GM23338 (cell line): ENCODE results near the gene SUOX. TPM values are rescaled to one million over a fixed set of nuclear protein-coding genes. Genes with fewer than 3 reads are reported as not detected.

Experiments
- ATAC-seq: fragments of 200-7000 bp; cut with Tn5 transposase; 3 replicates; pipeline ENCODE4 v1.9.1; 2020
- DNase-seq: peaks from one replicate; pipeline ENCODE4 v3.0.0-alpha.2; 2015; ENCODE audit warnings: low spot score
- H2AFZ ChIP-seq: fragments of 200-600 bp; sonication (generic); 2 replicates; pipeline ENCODE4 v1.8.0; 2016; ENCODE audit warnings: antibody characterized with exemption, mild to moderate bottlenecking, moderate library complexity
- H3F3A ChIP-seq: fragments of 200-600 bp; sonication (generic); replicated peaks from 2 replicates; pipeline ENCODE4 v1.8.0; 2017; ENCODE audit warnings: antibody characterized with exemption, mixed run types, low read depth
- H3K27ac ChIP-seq: fragments of 200-600 bp; sonication (generic); 2 replicates; pipeline ENCODE4 v1.6.1; 2016; ENCODE audit warnings: low read depth
- H3K27me3 ChIP-seq: fragments of 200-600 bp; sonication (generic); 2 replicates; pipeline ENCODE4 v1.8.0; 2016; ENCODE audit warnings: mild to moderate bottlenecking, mixed run types, moderate library complexity; ENCODE audit not compliant: insufficient read depth
- H3K36me3 ChIP-seq: fragments of 200-600 bp; sonication (generic); 2 replicates; pipeline ENCODE4 v1.8.0; 2016; ENCODE audit warnings: mild to moderate bottlenecking; ENCODE audit not compliant: insufficient read depth
- H3K4me1 ChIP-seq: fragments of 200-600 bp; sonication (generic); 2 replicates; pipeline ENCODE4 v1.8.0; 2016; ENCODE audit warnings: mild to moderate bottlenecking, moderate library complexity; ENCODE audit not compliant: insufficient read depth
- H3K4me2 ChIP-seq: fragments of 200-600 bp; sonication (generic); 2 replicates; pipeline ENCODE4 v1.7.1; 2017; ENCODE audit warnings: mixed run types
- H3K4me3 ChIP-seq: fragments of 200-600 bp; sonication (generic); 2 replicates; pipeline ENCODE4 v1.6.1; 2016; ENCODE audit warnings: mixed run types
- H3K79me2 ChIP-seq: fragments of 200-600 bp; sonication (generic); replicated peaks from 2 replicates; pipeline ENCODE4 v1.8.0; 2017; ENCODE audit warnings: mild to moderate bottlenecking; ENCODE audit not compliant: insufficient read depth
- H3K9me2 ChIP-seq: fragments of 200-600 bp; sonication (generic); 2 replicates; pipeline ENCODE4 v1.8.0; 2017; ENCODE audit not compliant: insufficient read depth
- H4K20me1 ChIP-seq: fragments of 200-600 bp; sonication (generic); replicated peaks from 2 replicates; pipeline ENCODE4 v1.8.0; 2017; ENCODE audit warnings: mild to moderate bottlenecking; ENCODE audit not compliant: insufficient read depth
- H3K27ac Mint-ChIP-seq: 2 replicates; pipeline ENCODE4 v1.8.0; 2020; ENCODE audit warnings: inconsistent platforms, mild to moderate bottlenecking, moderate library complexity, mixed read lengths
- H3K27me3 Mint-ChIP-seq: 3 replicates; pipeline ENCODE4 v1.8.0; 2022; ENCODE audit warnings: low read depth, mild to moderate bottlenecking, moderate library complexity, mixed read lengths, inconsistent platforms; ENCODE audit not compliant: insufficient read depth, poor library complexity
- H3K36me3 Mint-ChIP-seq: 3 replicates; pipeline ENCODE4 v1.8.0; 2021; ENCODE audit warnings: low read depth, mild to moderate bottlenecking, inconsistent platforms, moderate library complexity, mixed read lengths
- H3K4me1 Mint-ChIP-seq: 3 replicates; pipeline ENCODE4 v1.8.0; 2020; ENCODE audit warnings: mild to moderate bottlenecking, inconsistent platforms, mixed read lengths
- H3K4me3 Mint-ChIP-seq: 3 replicates; pipeline ENCODE4 v1.8.0; 2021; ENCODE audit warnings: moderate library complexity, mild to moderate bottlenecking, inconsistent platforms, mixed read lengths
- H3K9me3 Mint-ChIP-seq: 3 replicates; pipeline ENCODE4 v1.8.0; 2020; ENCODE audit warnings: moderate library complexity, mild to moderate bottlenecking, inconsistent platforms, mixed read lengths
- EZH2 ChIP-seq: fragments of 200-600 bp; sonication (generic); IDR thresholded peaks from one replicate; pipeline ENCODE4 v1.8.0; 2017; ENCODE audit warnings: antibody characterized with exemption, mild to moderate bottlenecking, low read depth; ENCODE audit not compliant: unreplicated experiment
- EZH2phosphoT487 ChIP-seq: fragments of 200-600 bp; sonication (generic); IDR thresholded peaks from one replicate; pipeline ENCODE4 v1.8.1; 2018; ENCODE audit warnings: antibody characterized with exemption; ENCODE audit not compliant: unreplicated experiment
- NANOG ChIP-seq: IDR thresholded peaks from 2 replicates; pipeline ENCODE4 v1.6.1; 2016; ENCODE audit warnings: antibody characterized with exemption, borderline replicate concordance
- POLR2AphosphoS5 ChIP-seq: IDR thresholded peaks from 2 replicates; pipeline ENCODE4 v1.6.1; 2016; ENCODE audit warnings: antibody characterized with exemption, low read depth
- REST ChIP-seq: IDR thresholded peaks from one replicate; pipeline ENCODE4 v1.6.1; 2018; ENCODE audit warnings: antibody characterized with exemption; ENCODE audit not compliant: unreplicated experiment
- polyA plus RNA-seq: library from polyadenylated mRNA; unstranded; fragments of >200 nt; fragmentation: Nextera tagmentation; extraction: Ambion mirVana; gene quantifications from 2 replicates; pipeline ENCODE4 v1.2.1, GENCODE V29; 2016
- total RNA-seq: library from RNA; depleted of rRNA; stranded (reverse); fragments of >200 nt; shearing (Covaris generic); gene quantifications from 2 replicates; pipeline ENCODE4 v1.2.3, GENCODE V29; 2014
- TF ChIP-seq, protein P1 (sequence below): IDR thresholded peaks from 2 replicates; pipeline ENCODE4 v1.6.1; 2016; ENCODE audit warnings: antibody characterized with exemption
- TF ChIP-seq, protein P2 (sequence below), 2 experiments: fragments of 200-600 bp in 1 of 2; sonication (generic) in 1 of 2; conservative IDR thresholded peaks; 2 replicates each; pipeline versions ENCODE4 v1.5.1 to v1.6.1; 2016 to 2017; ENCODE audit warnings: antibody characterized with exemption in 2 of 2, low read depth in 2 of 2, mild to moderate bottlenecking in 2 of 2, moderate library complexity in 1 of 2

Gene SUOX
- total and polyA plus RNA-seq, 2 experiments from 2014 or later: 14.0 to 27.5 TPM

GRCh38 chr12:56011509-56012090, 14.5 kb downstream of the SUOX start (continued):
- TF ChIP-seq, protein P1, sequence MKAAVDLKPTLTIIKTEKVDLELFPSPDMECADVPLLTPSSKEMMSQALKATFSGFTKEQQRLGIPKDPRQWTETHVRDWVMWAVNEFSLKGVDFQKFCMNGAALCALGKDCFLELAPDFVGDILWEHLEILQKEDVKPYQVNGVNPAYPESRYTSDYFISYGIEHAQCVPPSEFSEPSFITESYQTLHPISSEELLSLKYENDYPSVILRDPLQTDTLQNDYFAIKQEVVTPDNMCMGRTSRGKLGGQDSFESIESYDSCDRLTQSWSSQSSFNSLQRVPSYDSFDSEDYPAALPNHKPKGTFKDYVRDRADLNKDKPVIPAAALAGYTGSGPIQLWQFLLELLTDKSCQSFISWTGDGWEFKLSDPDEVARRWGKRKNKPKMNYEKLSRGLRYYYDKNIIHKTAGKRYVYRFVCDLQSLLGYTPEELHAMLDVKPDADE: no peak

DNA sequence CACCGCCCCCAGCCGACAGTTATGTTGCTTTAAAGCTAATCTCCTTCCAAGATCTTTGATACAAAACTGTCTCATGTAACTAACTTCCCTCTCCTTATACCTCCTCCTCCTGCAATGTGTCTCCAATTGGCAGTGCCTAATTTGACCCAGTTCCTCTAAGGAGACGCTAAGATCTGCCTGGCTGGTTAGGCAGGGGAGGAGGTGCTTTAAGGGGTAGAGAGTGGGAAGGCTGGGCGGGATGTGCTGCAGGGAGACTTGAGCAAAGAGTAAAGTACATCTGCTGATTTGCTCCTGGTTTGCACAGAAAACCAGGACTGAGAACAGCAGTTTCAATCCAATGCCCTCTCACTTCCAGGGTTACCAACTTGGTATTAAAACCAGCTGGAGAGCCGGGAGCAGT, 16.4 kb downstream of the SUOX start:
- H3K9me3 Mint-ChIP-seq: no peaks in the 10 kb centered on the region
- ATAC-seq: no peak

More for the DNA sequence above, 16.4 kb downstream of the SUOX start:
- Histone ChIP-seq H3K27ac (no peak overlapping the region), H3K79me2 (no peaks in the 10 kb centered on the region), H2AFZ (no peak overlapping the region), H3K4me1 (peaks cover 2% of the 10 kb centered on the region), H3K4me2 (no peak overlapping the region), H4K20me1 (no peaks in the 10 kb centered on the region), H3K9me2 (no peaks in the 10 kb centered on the region), H3K4me3 (no peak overlapping the region), H3K27me3 (no peaks in the 10 kb centered on the region), H3K36me3 (no peaks in the 10 kb centered on the region; the same call in 1 of the 2 replicates), H3F3A (0 out of 2 replicates have a peak, but pooled peaks cover 4% of the 10 kb centered on the region)
- no peak for DNase-seq
- Mint-ChIP-seq H3K4me1 (peaks cover 7% of the 10 kb centered on the region; the same call in 2 of the 3 replicates), H3K27ac (no peak overlapping the region; the same call in 1 of the 2 replicates), H3K4me3 (no peak overlapping the region), H3K36me3 (peaks cover 10% of the 10 kb centered on the region; the same call in 1 of the 3 replicates), H3K27me3 (peaks cover 8% of the 10 kb centered on the region)
- TF ChIP-seq, protein P2, sequence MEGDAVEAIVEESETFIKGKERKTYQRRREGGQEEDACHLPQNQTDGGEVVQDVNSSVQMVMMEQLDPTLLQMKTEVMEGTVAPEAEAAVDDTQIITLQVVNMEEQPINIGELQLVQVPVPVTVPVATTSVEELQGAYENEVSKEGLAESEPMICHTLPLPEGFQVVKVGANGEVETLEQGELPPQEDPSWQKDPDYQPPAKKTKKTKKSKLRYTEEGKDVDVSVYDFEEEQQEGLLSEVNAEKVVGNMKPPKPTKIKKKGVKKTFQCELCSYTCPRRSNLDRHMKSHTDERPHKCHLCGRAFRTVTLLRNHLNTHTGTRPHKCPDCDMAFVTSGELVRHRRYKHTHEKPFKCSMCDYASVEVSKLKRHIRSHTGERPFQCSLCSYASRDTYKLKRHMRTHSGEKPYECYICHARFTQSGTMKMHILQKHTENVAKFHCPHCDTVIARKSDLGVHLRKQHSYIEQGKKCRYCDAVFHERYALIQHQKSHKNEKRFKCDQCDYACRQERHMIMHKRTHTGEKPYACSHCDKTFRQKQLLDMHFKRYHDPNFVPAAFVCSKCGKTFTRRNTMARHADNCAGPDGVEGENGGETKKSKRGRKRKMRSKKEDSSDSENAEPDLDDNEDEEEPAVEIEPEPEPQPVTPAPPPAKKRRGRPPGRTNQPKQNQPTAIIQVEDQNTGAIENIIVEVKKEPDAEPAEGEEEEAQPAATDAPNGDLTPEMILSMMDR (conservative IDR thresholded peaks at IDR 0.05; ENCODE audit: low read depth in 2 of 2): no peak
- TF ChIP-seq REST (no peak), POLR2AphosphoS5 (no peak), NANOG (no peak), EZH2 (no peak), EZH2phosphoT487 (no peak)
